ENCODE results near the gene RXRA. TPM values are rescaled to one million over a fixed set of nuclear protein-coding genes. Genes with fewer than 3 reads are reported as not detected.

Gene RXRA
- total RNA-seq, 2 experiments from 2014 or later = 1.2 to 1.4 TPM

DNA sequence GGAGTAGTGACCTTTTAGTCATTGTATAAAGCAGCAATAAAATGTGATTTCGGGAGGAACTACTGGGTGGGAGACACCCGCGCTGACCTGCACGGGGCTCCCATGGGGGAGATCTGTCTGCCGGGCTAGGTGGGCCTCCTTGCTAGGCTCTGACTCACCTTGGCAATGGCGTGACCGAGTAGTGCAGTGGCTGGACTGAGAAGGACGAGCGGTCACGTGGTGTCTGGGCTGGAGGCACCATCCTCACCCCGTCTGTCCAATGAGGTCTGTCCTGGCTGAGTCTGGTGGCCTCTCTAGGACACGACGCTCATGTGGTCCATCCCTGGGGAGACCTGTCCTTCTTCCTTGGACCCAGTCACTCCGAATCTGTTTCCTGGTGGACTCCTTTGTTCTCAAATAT, 151.7 kb downstream of the RXRA start:
- Mint-ChIP-seq H3K36me3 (ENCODE audit: low read depth) (no peaks in the 10 kb centered on the region), H3K9me3 (no peaks in the 10 kb centered on the region), H3K4me1 (peaks cover 4% of the 10 kb centered on the region), H3K27ac (no peak overlapping the region), H3K4me3 (no peak overlapping the region), H3K27me3 (no peaks in the 10 kb centered on the region)
- POLR2A ChIA-PET = no interaction called here
- no peak for DNase-seq
- CTCF ChIA-PET = no interaction called here

DNA sequence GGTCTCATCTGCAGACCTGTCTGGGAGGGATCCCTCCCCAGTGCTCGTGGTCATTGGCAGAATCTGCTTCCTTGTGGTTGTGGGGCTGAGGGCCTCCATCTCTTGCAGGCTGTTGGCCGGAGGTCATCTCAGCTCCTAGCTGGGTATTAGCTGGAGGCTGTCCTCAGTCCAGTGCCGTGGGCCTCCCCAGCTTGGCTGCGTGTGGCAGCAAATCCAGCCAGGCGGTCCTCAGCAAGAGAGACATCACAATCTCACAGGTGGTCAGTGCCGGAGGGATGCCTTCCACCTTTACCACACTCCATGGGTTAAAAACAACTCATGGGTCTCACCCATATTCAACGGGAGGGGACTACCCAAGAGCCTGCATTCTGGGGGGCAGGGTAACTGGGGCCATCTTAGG, 155.5 kb downstream of the RXRA start:
- CTCF ChIA-PET = no interaction called here
- POLR2A ChIA-PET = no interaction called here

GRCh38 chr9:134482226-134482625, 156.0 kb downstream of the RXRA start:
- no peaks in the 10 kb centered on the region for H3K9me3 Mint-ChIP-seq
- H3K27ac Mint-ChIP-seq = no peak overlapping the region
- CTCF ChIA-PET = no interaction called here
- H3K36me3 Mint-ChIP-seq (ENCODE audit: low read depth) = no peaks in the 10 kb centered on the region
- POLR2A ChIA-PET = no interaction called here
- DNase-seq = no peak
- H3K27me3 Mint-ChIP-seq = no peaks in the 10 kb centered on the region
- H3K4me3 Mint-ChIP-seq = no peak overlapping the region
- H3K4me1 Mint-ChIP-seq = no peaks in the 10 kb centered on the region

More for the DNA sequence above, 155.5 kb downstream of the RXRA start:
- Mint-ChIP-seq H3K36me3 (ENCODE audit: low read depth) (no peaks in the 10 kb centered on the region), H3K4me1 (no peaks in the 10 kb centered on the region), H3K9me3 (no peaks in the 10 kb centered on the region), H3K27me3 (no peaks in the 10 kb centered on the region), H3K27ac (no peak overlapping the region), H3K4me3 (no peak overlapping the region)
- DNase-seq = no peak

DNA sequence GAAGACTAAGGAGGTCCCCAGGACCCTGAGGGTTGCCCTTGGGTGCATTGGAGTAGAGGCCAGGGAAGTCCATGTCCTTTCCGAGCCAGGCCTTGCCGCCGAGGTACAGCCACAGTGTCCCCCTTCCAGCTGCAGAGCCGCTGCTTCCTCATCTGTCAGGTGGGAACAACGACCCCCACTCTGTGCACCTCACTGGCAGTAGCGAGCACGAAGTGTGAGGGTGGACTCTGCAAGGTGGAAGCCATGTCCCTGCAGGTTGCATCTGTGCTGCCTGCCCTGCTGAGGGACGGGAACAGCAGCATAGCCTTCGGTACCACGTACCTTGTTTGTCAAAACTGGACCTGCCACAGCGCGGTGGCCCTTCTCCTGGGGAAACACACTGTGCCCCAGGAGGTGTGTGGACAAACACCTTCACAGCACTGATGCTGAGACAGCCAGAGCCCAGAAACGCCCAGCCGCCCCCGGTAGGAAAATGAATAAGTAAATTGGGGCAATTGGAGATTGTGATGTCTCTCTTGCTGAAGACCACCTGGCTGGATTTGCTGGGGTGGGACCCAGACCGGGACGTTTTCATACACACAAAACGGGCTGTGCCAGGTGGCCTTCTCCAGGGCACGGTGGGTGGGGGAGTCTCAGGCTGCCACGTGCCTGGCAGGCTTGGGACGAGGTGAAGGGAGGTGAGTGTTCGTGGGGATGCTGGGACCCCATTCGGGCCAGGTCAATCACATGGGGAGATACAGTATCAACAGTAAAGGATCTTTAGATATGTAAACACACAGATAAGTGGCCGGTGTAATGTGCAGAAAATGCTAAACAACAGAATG, 157.3 kb downstream of the RXRA start:
- Mint-ChIP-seq H3K27ac (no peak overlapping the region), H3K4me1 (no peaks in the 10 kb centered on the region), H3K27me3 (no peaks in the 10 kb centered on the region), H3K36me3 (ENCODE audit: low read depth) (no peaks in the 10 kb centered on the region), H3K4me3 (no peak overlapping the region), H3K9me3 (no peaks in the 10 kb centered on the region)
- CTCF ChIA-PET = no interaction called here
- no peak for DNase-seq
- POLR2A ChIA-PET = no interaction called here

GRCh38 chr9:134484479-134484878, 158.2 kb downstream of the RXRA start:
- no peaks in the 10 kb centered on the region for H3K4me1 Mint-ChIP-seq
- no peak overlapping the region for H3K4me3 Mint-ChIP-seq

DNA sequence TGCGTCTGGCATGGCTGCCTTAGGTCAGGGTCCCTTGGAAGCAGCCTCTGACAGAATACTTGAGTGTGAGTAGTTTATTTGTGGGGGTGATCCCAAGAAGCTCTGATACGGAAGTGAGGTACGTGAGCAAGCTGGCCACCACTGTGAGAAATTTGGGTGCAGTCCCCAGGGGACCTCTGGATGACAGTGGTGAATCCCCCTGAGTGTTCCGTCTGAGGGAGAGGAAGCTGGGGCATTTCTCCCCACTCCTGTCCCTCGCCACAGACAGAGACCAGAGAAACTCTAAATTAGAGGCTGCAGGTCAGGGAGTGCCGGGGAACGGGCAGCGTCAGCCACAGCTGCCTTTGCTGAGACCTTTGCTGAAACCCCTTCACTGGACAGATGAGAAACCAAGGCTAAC, 159.4 kb downstream of the RXRA start:
- no peaks in the 10 kb centered on the region for H3K4me1 Mint-ChIP-seq
- ChIA-PET POLR2A (no interaction called here), CTCF (no interaction called here)
- no peaks in the 10 kb centered on the region for H3K9me3 Mint-ChIP-seq
- no peaks in the 10 kb centered on the region for H3K27me3 Mint-ChIP-seq
- no peak for DNase-seq
- no peak overlapping the region for H3K27ac Mint-ChIP-seq
- H3K4me3 Mint-ChIP-seq = no peak overlapping the region
- H3K36me3 Mint-ChIP-seq (ENCODE audit: low read depth) = no peaks in the 10 kb centered on the region

More at GRCh38 chr9:134484479-134484878, 158.2 kb downstream of the RXRA start:
- Mint-ChIP-seq H3K27me3 (no peaks in the 10 kb centered on the region), H3K36me3 (ENCODE audit: low read depth) (no peaks in the 10 kb centered on the region), H3K27ac (no peak overlapping the region), H3K9me3 (no peaks in the 10 kb centered on the region)
- CTCF ChIA-PET = no interaction called here
- POLR2A ChIA-PET = no interaction called here
- DNase-seq = no peak

DNA sequence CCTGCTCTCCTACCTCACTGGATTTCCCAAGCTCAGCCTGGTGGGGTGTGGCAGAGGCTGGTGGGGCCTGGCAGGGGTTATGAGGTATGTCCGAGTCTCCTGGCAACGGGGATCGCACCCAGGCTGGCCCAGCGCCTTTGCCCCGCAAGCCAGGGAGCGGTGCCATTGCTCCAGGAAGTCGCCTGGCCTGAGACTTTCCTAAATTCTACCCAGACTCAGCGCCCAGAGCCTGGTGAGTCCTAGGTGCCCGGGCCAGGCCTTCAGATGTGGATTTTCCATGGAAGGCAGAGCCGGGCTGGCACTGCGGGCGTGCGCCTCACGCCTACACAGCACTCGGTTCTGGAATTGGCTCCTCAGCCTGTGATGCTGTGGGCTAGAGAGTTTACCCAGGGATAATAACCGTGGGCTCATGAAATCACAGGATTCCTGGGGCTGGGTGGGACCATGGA, 159.9 kb downstream of the RXRA start:
- no peaks in the 10 kb centered on the region for H3K9me3 Mint-ChIP-seq

GRCh38 chr9:134486596-134486995, 160.3 kb downstream of the RXRA start:
- ChIA-PET CTCF (no interaction called here), POLR2A (no interaction called here)
- Mint-ChIP-seq H3K36me3 (ENCODE audit: low read depth) (no peaks in the 10 kb centered on the region), H3K27ac (no peak overlapping the region), H3K4me1 (no peaks in the 10 kb centered on the region), H3K4me3 (no peak overlapping the region), H3K9me3 (no peaks in the 10 kb centered on the region), H3K27me3 (no peaks in the 10 kb centered on the region)
- no peak for DNase-seq

More for the DNA sequence above, 159.9 kb downstream of the RXRA start:
- Mint-ChIP-seq H3K36me3 (ENCODE audit: low read depth) (no peaks in the 10 kb centered on the region), H3K27ac (no peak overlapping the region), H3K27me3 (no peaks in the 10 kb centered on the region), H3K4me1 (no peaks in the 10 kb centered on the region), H3K4me3 (no peak overlapping the region)
- POLR2A ChIA-PET = no interaction called here
- CTCF ChIA-PET = no interaction called here
- no peak for DNase-seq

Small RNAs within 50 kb of the gene (microRNA-seq; reads per million reads assigned to microRNA genes)
- not detected for gene MIR4669 (ENCODE audit: borderline microRNAs expressed, borderline replicate concordance)

Other genes starting within 250 kb of the RXRA start
- gene WDR5, start 190.4 kb upstream of the RXRA start, total RNA-seq = 10 to 100 TPM; 41.0 to 42.5 TPM
- 10 to 100 TPM in 1 of 2 experiments, not detected in 1; 27.2 TPM for gene RNU6ATAC, start 161.9 kb upstream of the RXRA start, total RNA-seq